Suprapubic skin (tissue), 4 donors: Measurements from ENCODE around the gene GATA3. TPM values are rescaled to one million over a fixed set of nuclear protein-coding genes. Genes with fewer than 3 reads are reported as not detected.

ENCODE experiments used
- DNase-seq, 2 donors: peaks; one replicate each; pipeline ENCODE4 v3.0.0-alpha.2; 2019; ENCODE audit warnings: low spot score in 2 of 2
- H3K27ac ChIP-seq: fragments of 200-600 bp; sonication (generic); one replicate; pipeline ENCODE4 v1.5.1; 2019
- H3K27me3 ChIP-seq: fragments of 200-600 bp; sonication (generic); one replicate; pipeline ENCODE4 v1.5.1; 2019
- H3K36me3 ChIP-seq: fragments of 200-600 bp; sonication (generic); one replicate; pipeline ENCODE4 v1.5.1; 2019
- H3K4me1 ChIP-seq: fragments of 200-600 bp; sonication (generic); one replicate; pipeline ENCODE4 v1.5.1; 2019
- H3K4me3 ChIP-seq: fragments of 200-600 bp; sonication (generic); one replicate; pipeline ENCODE4 v1.5.1; 2019; ENCODE audit warnings: mild to moderate bottlenecking
- H3K9me3 ChIP-seq: fragments of 200-600 bp; sonication (generic); one replicate; pipeline ENCODE4 v1.5.1; 2019
- CTCF ChIP-seq, 2 donors: fragments of 200-600 bp in 1 of 2; fragments of 450-650 bp in 1 of 2; sonication (generic) in 1 of 2; IDR thresholded peaks; one replicate each; pipeline ENCODE4 v1.5.1; 2016 to 2019; ENCODE audit warnings: antibody characterized with exemption in 2 of 2, mild to moderate bottlenecking in 1 of 2, moderate library complexity in 1 of 2
- EP300 ChIP-seq: sonication (generic); formaldehyde crosslinking; IDR thresholded peaks from one replicate; pipeline ENCODE4 v1.6.1; 2017; ENCODE audit warnings: antibody characterized with exemption
- POLR2A ChIP-seq, 2 donors: fragments of 450-650 bp; IDR thresholded peaks; one replicate each; pipeline ENCODE4 v1.6.1; 2017; ENCODE audit warnings: antibody characterized with exemption in 2 of 2, mild to moderate bottlenecking in 2 of 2, moderate library complexity in 2 of 2
- POLR2AphosphoS5 ChIP-seq, 3 donors: sonication (generic); formaldehyde crosslinking; IDR thresholded peaks; one replicate each; pipeline ENCODE4 v1.6.1; 2017; ENCODE audit warnings: antibody characterized with exemption in 3 of 3
- WGBS: methylation state at CpG from one replicate; pipeline ENCODE4 v1.1.5; 2018; 5-methylcytosine and 5-hydroxymethylcytosine counted together
- total RNA-seq, 4 donors: library from RNA; depleted of rRNA; stranded (reverse); fragments of >200 nt; gene quantifications; one replicate each; pipeline ENCODE4 v1.1.0, GENCODE V29; 2016

Gene GATA3
- total RNA-seq, 4 donors from 2014 or later = 91.0 to 241 (median 164) TPM

- Histone ChIP-seq H3K4me3 (no peak overlapping the region), H3K36me3 (no peaks in the 10 kb centered on the region), H3K4me1 (no peaks in the 10 kb centered on the region), H3K27ac (no peak overlapping the region), H3K9me3 (no peaks in the 10 kb centered on the region), H3K27me3 (no peaks in the 10 kb centered on the region)
- no peak for DNase-seq
- WGBS = 77% methylated on average over 5 of the region's 5 CpGs
- no peak for TF ChIP-seq POLR2A (IDR thresholded peaks at IDR 0.05)
- TF ChIP-seq CTCF (IDR thresholded peaks at IDR 0.05) = no peak
- TF ChIP-seq POLR2AphosphoS5 (IDR thresholded peaks at IDR 0.05) = no peak
- no peak for TF ChIP-seq EP300
Observed at GRCh38 chr10:8116474-8116873, 62.0 kb downstream of the GATA3 start.

GRCh38 chr10:8116926-8117493 lies 62.5 kb downstream of the GATA3 start:
- H3K4me1 ChIP-seq = no peaks in the 10 kb centered on the region
- no peaks in the 10 kb centered on the region for H3K36me3 ChIP-seq
- H3K4me3 ChIP-seq = no peak overlapping the region
- no peaks in the 10 kb centered on the region for H3K9me3 ChIP-seq
- DNase-seq = no peak
- no peak overlapping the region for H3K27ac ChIP-seq
- H3K27me3 ChIP-seq = no peaks in the 10 kb centered on the region
- no peak for TF ChIP-seq POLR2AphosphoS5 (IDR thresholded peaks at IDR 0.05)
- no peak for TF ChIP-seq POLR2A (IDR thresholded peaks at IDR 0.05)
- no peak for TF ChIP-seq EP300
- TF ChIP-seq CTCF (IDR thresholded peaks at IDR 0.05) = no peak
- WGBS = 75% methylated on average over 12 of the region's 12 CpGs

GRCh38 chr10:8121201-8121890 lies 66.9 kb downstream of the GATA3 start:
- TF ChIP-seq POLR2A (IDR thresholded peaks at IDR 0.05) = no peak
- no peak for TF ChIP-seq CTCF (IDR thresholded peaks at IDR 0.05)
- TF ChIP-seq EP300 = no peak
- TF ChIP-seq POLR2AphosphoS5 (IDR thresholded peaks at IDR 0.05) = no peak
- Histone ChIP-seq H3K27ac (no peak overlapping the region), H3K4me3 (no peak overlapping the region), H3K27me3 (no peaks in the 10 kb centered on the region), H3K9me3 (no peaks in the 10 kb centered on the region), H3K4me1 (no peaks in the 10 kb centered on the region), H3K36me3 (no peaks in the 10 kb centered on the region)
- no peak for DNase-seq
- 70% methylated on average over 12 of the region's 12 CpGs for WGBS

GRCh38 chr10:8122611-8123369 lies 68.3 kb downstream of the GATA3 start:
- Histone ChIP-seq H3K4me3 (no peak overlapping the region), H3K27ac (no peak overlapping the region), H3K27me3 (no peaks in the 10 kb centered on the region), H3K36me3 (no peaks in the 10 kb centered on the region), H3K4me1 (no peaks in the 10 kb centered on the region), H3K9me3 (no peaks in the 10 kb centered on the region)
- TF ChIP-seq CTCF (IDR thresholded peaks at IDR 0.05) = no peak
- TF ChIP-seq EP300 = no peak
- TF ChIP-seq POLR2A (IDR thresholded peaks at IDR 0.05) = no peak
- no peak for TF ChIP-seq POLR2AphosphoS5 (IDR thresholded peaks at IDR 0.05)
- 84% methylated on average over 7 of the region's 7 CpGs for WGBS
- DNase-seq = no peak

GRCh38 chr10:8124436-8124835 lies 69.9 kb downstream of the GATA3 start:
- TF ChIP-seq POLR2A (IDR thresholded peaks at IDR 0.05) (no peak), CTCF (IDR thresholded peaks at IDR 0.05) (no peak), POLR2AphosphoS5 (IDR thresholded peaks at IDR 0.05) (no peak), EP300 (no peak)
- Histone ChIP-seq H3K4me3 (no peak overlapping the region), H3K27ac (no peak overlapping the region), H3K9me3 (no peaks in the 10 kb centered on the region), H3K36me3 (no peaks in the 10 kb centered on the region), H3K4me1 (no peaks in the 10 kb centered on the region), H3K27me3 (no peaks in the 10 kb centered on the region)
- WGBS = 93% methylated on average over 2 of the region's 2 CpGs
- no peak for DNase-seq
